GM23338 (cell line): ENCODE results near the gene CRLF3. TPM values are rescaled to one million over a fixed set of nuclear protein-coding genes. Genes with fewer than 3 reads are reported as not detected.
A peak's percentile ranks its signal among the peaks of the same experiment; 100 is the strongest.

ENCODE experiments used
- ATAC-seq: fragments of 200-7000 bp; cut with Tn5 transposase; 3 replicates; pipeline ENCODE4 v1.9.1; 2020
- DNase-seq: peaks from one replicate; pipeline ENCODE4 v3.0.0-alpha.2; 2015; ENCODE audit warnings: low spot score
- H2AFZ ChIP-seq: fragments of 200-600 bp; sonication (generic); 2 replicates; pipeline ENCODE4 v1.8.0; 2016; ENCODE audit warnings: antibody characterized with exemption, mild to moderate bottlenecking, moderate library complexity
- H3F3A ChIP-seq: fragments of 200-600 bp; sonication (generic); replicated peaks from 2 replicates; pipeline ENCODE4 v1.8.0; 2017; ENCODE audit warnings: antibody characterized with exemption, mixed run types, low read depth
- H3K27ac ChIP-seq: fragments of 200-600 bp; sonication (generic); 2 replicates; pipeline ENCODE4 v1.6.1; 2016; ENCODE audit warnings: low read depth
- H3K27me3 ChIP-seq: fragments of 200-600 bp; sonication (generic); 2 replicates; pipeline ENCODE4 v1.8.0; 2016; ENCODE audit warnings: mild to moderate bottlenecking, mixed run types, moderate library complexity; ENCODE audit not compliant: insufficient read depth
- H3K36me3 ChIP-seq: fragments of 200-600 bp; sonication (generic); 2 replicates; pipeline ENCODE4 v1.8.0; 2016; ENCODE audit warnings: mild to moderate bottlenecking; ENCODE audit not compliant: insufficient read depth
- H3K4me1 ChIP-seq: fragments of 200-600 bp; sonication (generic); 2 replicates; pipeline ENCODE4 v1.8.0; 2016; ENCODE audit warnings: mild to moderate bottlenecking, moderate library complexity; ENCODE audit not compliant: insufficient read depth
- H3K4me2 ChIP-seq: fragments of 200-600 bp; sonication (generic); 2 replicates; pipeline ENCODE4 v1.7.1; 2017; ENCODE audit warnings: mixed run types
- H3K4me3 ChIP-seq: fragments of 200-600 bp; sonication (generic); 2 replicates; pipeline ENCODE4 v1.6.1; 2016; ENCODE audit warnings: mixed run types
- H3K79me2 ChIP-seq: fragments of 200-600 bp; sonication (generic); replicated peaks from 2 replicates; pipeline ENCODE4 v1.8.0; 2017; ENCODE audit warnings: mild to moderate bottlenecking; ENCODE audit not compliant: insufficient read depth
- H3K9me2 ChIP-seq: fragments of 200-600 bp; sonication (generic); 2 replicates; pipeline ENCODE4 v1.8.0; 2017; ENCODE audit not compliant: insufficient read depth
- H4K20me1 ChIP-seq: fragments of 200-600 bp; sonication (generic); replicated peaks from 2 replicates; pipeline ENCODE4 v1.8.0; 2017; ENCODE audit warnings: mild to moderate bottlenecking; ENCODE audit not compliant: insufficient read depth
- H3K27ac Mint-ChIP-seq: 2 replicates; pipeline ENCODE4 v1.8.0; 2020; ENCODE audit warnings: inconsistent platforms, mild to moderate bottlenecking, moderate library complexity, mixed read lengths
- H3K27me3 Mint-ChIP-seq: 3 replicates; pipeline ENCODE4 v1.8.0; 2022; ENCODE audit warnings: low read depth, mild to moderate bottlenecking, moderate library complexity, mixed read lengths, inconsistent platforms; ENCODE audit not compliant: insufficient read depth, poor library complexity
- H3K36me3 Mint-ChIP-seq: 3 replicates; pipeline ENCODE4 v1.8.0; 2021; ENCODE audit warnings: low read depth, mild to moderate bottlenecking, inconsistent platforms, moderate library complexity, mixed read lengths
- H3K4me1 Mint-ChIP-seq: 3 replicates; pipeline ENCODE4 v1.8.0; 2020; ENCODE audit warnings: mild to moderate bottlenecking, inconsistent platforms, mixed read lengths
- H3K4me3 Mint-ChIP-seq: 3 replicates; pipeline ENCODE4 v1.8.0; 2021; ENCODE audit warnings: moderate library complexity, mild to moderate bottlenecking, inconsistent platforms, mixed read lengths
- H3K9me3 Mint-ChIP-seq: 3 replicates; pipeline ENCODE4 v1.8.0; 2020; ENCODE audit warnings: moderate library complexity, mild to moderate bottlenecking, inconsistent platforms, mixed read lengths
- EZH2phosphoT487 ChIP-seq: fragments of 200-600 bp; sonication (generic); IDR thresholded peaks from one replicate; pipeline ENCODE4 v1.8.1; 2018; ENCODE audit warnings: antibody characterized with exemption; ENCODE audit not compliant: unreplicated experiment
- JUNB ChIP-seq: IDR thresholded peaks from one replicate; pipeline ENCODE4 v1.6.1; 2016; ENCODE audit warnings: antibody characterized with exemption; ENCODE audit not compliant: unreplicated experiment
- ZNF114 ChIP-seq: fragments of 250-450 bp; sonication (Bioruptor Pico); IDR thresholded peaks from 2 replicates; pipeline ENCODE4 v1.5.0; 2020; ENCODE audit warnings: mild to moderate bottlenecking, moderate library complexity
- ZNF331 ChIP-seq: fragments of 250-450 bp; sonication (Bioruptor Pico); IDR thresholded peaks from 2 replicates; pipeline ENCODE4 v1.5.0; 2020; ENCODE audit warnings: low read depth, mild to moderate bottlenecking, moderate library complexity
- polyA plus RNA-seq: library from polyadenylated mRNA; unstranded; fragments of >200 nt; fragmentation: Nextera tagmentation; extraction: Ambion mirVana; gene quantifications from 2 replicates; pipeline ENCODE4 v1.2.1, GENCODE V29; 2016
- total RNA-seq: library from RNA; depleted of rRNA; stranded (reverse); fragments of >200 nt; shearing (Covaris generic); gene quantifications from 2 replicates; pipeline ENCODE4 v1.2.3, GENCODE V29; 2014
- TF ChIP-seq, protein P1 (sequence below): fragments of 250-450 bp; sonication (Bioruptor Pico); IDR thresholded peaks from 2 replicates; pipeline ENCODE4 v1.5.0; 2020; ENCODE audit warnings: mild to moderate bottlenecking, moderate library complexity
- TF ChIP-seq, protein P2 (sequence below), 2 experiments: fragments of 200-600 bp in 1 of 2; sonication (generic) in 1 of 2; conservative IDR thresholded peaks; 2 replicates each; pipeline versions ENCODE4 v1.5.1 to v1.6.1; 2016 to 2017; ENCODE audit warnings: antibody characterized with exemption in 2 of 2, low read depth in 2 of 2, mild to moderate bottlenecking in 2 of 2, moderate library complexity in 1 of 2

The CRLF3 gene
- total and polyA plus RNA-seq, 2 experiments from 2014 or later = 24.2 to 28.6 TPM

DNA sequence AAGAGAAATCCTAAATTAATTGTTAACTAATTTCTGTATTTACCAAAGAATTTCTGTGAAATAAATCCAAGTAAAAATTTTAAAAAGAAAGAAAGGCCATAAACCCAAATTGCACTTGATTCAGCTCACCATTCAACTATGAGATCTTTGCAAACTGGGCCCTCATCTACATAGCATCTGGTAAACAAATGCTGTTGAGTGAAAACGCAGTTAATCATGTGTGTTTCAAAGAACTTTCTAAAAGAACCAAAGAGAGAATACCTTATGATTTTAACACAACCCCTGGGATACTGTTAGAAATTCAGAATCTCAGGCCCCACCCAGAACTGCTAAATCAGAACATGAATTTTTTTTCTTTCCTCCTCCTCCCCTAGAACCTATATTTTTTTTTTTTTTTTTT is 16.6 kb downstream of the CRLF3 start (continued):
- TF ChIP-seq, protein P1, sequence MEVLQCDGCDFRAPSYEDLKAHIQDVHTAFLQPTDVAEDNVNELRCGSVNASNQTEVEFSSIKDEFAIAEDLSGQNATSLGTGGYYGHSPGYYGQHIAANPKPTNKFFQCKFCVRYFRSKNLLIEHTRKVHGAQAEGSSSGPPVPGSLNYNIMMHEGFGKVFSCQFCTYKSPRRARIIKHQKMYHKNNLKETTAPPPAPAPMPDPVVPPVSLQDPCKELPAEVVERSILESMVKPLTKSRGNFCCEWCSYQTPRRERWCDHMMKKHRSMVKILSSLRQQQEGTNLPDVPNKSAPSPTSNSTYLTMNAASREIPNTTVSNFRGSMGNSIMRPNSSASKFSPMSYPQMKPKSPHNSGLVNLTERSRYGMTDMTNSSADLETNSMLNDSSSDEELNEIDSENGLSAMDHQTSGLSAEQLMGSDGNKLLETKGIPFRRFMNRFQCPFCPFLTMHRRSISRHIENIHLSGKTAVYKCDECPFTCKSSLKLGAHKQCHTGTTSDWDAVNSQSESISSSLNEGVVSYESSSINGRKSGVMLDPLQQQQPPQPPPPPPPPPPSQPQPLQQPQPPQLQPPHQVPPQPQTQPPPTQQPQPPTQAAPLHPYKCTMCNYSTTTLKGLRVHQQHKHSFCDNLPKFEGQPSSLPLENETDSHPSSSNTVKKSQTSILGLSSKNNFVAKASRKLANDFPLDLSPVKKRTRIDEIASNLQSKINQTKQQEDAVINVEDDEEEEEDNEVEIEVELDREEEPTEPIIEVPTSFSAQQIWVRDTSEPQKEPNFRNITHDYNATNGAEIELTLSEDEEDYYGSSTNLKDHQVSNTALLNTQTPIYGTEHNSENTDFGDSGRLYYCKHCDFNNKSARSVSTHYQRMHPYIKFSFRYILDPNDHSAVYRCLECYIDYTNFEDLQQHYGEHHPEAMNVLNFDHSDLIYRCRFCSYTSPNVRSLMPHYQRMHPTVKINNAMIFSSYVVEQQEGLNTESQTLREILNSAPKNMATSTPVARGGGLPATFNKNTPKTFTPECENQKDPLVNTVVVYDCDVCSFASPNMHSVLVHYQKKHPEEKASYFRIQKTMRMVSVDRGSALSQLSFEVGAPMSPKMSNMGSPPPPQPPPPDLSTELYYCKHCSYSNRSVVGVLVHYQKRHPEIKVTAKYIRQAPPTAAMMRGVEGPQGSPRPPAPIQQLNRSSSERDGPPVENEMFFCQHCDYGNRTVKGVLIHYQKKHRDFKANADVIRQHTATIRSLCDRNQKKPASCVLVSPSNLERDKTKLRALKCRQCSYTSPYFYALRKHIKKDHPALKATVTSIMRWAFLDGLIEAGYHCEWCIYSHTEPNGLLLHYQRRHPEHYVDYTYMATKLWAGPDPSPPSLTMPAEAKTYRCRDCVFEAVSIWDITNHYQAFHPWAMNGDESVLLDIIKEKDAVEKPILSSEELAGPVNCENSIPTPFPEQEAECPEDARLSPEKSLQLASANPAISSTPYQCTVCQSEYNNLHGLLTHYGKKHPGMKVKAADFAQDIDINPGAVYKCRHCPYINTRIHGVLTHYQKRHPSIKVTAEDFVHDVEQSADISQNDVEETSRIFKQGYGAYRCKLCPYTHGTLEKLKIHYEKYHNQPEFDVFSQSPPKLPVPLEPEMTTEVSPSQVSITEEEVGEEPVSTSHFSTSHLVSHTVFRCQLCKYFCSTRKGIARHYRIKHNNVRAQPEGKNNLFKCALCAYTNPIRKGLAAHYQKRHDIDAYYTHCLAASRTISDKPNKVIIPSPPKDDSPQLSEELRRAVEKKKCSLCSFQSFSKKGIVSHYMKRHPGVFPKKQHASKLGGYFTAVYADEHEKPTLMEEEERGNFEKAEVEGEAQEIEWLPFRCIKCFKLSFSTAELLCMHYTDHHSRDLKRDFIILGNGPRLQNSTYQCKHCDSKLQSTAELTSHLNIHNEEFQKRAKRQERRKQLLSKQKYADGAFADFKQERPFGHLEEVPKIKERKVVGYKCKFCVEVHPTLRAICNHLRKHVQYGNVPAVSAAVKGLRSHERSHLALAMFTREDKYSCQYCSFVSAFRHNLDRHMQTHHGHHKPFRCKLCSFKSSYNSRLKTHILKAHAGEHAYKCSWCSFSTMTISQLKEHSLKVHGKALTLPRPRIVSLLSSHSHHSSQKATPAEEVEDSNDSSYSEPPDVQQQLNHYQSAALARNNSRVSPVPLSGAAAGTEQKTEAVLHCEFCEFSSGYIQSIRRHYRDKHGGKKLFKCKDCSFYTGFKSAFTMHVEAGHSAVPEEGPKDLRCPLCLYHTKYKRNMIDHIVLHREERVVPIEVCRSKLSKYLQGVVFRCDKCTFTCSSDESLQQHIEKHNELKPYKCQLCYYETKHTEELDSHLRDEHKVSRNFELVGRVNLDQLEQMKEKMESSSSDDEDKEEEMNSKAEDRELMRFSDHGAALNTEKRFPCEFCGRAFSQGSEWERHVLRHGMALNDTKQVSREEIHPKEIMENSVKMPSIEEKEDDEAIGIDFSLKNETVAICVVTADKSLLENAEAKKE (CRISPR knock-in tag) = no peak
- TF ChIP-seq ZNF114 (CRISPR knock-in tag) (no peak), ZNF331 (CRISPR knock-in tag) (no peak), EZH2phosphoT487 (no peak)

DNA sequence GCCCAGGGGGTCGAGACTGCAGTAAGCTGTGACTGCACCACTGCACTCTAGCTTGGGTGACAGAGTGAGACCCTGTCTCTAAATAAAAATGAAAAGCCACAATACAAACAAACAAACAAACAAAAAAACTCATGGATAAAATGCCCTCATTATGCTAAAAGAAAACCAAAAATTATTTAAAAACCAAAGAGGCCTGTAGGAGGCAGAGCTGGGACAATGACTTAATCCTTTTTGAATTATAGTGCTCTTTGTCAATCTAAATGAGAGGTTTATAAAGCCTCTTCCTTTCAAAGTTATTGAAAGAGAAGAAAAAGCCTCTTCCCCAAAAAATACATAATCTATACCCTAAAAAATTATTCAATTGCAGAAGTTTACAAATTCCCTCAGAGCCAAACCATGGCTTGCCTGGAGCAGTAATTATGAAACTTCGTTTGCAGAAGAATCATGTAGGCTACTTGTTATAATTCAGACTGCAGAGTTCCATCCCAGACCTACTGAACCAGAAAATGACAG is 18.5 kb downstream of the CRLF3 start:
- ATAC-seq = no peak
- TF ChIP-seq JUNB = no peak
- TF ChIP-seq, protein P2, sequence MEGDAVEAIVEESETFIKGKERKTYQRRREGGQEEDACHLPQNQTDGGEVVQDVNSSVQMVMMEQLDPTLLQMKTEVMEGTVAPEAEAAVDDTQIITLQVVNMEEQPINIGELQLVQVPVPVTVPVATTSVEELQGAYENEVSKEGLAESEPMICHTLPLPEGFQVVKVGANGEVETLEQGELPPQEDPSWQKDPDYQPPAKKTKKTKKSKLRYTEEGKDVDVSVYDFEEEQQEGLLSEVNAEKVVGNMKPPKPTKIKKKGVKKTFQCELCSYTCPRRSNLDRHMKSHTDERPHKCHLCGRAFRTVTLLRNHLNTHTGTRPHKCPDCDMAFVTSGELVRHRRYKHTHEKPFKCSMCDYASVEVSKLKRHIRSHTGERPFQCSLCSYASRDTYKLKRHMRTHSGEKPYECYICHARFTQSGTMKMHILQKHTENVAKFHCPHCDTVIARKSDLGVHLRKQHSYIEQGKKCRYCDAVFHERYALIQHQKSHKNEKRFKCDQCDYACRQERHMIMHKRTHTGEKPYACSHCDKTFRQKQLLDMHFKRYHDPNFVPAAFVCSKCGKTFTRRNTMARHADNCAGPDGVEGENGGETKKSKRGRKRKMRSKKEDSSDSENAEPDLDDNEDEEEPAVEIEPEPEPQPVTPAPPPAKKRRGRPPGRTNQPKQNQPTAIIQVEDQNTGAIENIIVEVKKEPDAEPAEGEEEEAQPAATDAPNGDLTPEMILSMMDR (conservative IDR thresholded peaks at IDR 0.05; ENCODE audit: low read depth in 2 of 2) = peak in 1 of 2 experiments; percentile 37; a peak in 2 of 4 replicates
- Mint-ChIP-seq H3K27me3 (no peaks in the 10 kb centered on the region), H3K27ac (peak overlapping the region; percentile 67; the same call in 1 of the 2 replicates), H3K4me3 (no peak overlapping the region), H3K9me3 (no peaks in the 10 kb centered on the region), H3K4me1 (peaks cover 18% of the 10 kb centered on the region), H3K36me3 (peaks cover 41% of the 10 kb centered on the region)
- Histone ChIP-seq H3K4me2 (no peak overlapping the region; the same call in 1 of the 2 replicates), H3F3A (0 out of 2 replicates have a peak, but pooled peaks cover 9% of the 10 kb centered on the region), H4K20me1 (peaks cover 26% of the 10 kb centered on the region), H3K36me3 (peaks cover 29% of the 10 kb centered on the region), H3K4me3 (no peak overlapping the region), H3K27me3 (no peaks in the 10 kb centered on the region), H3K79me2 (peaks cover 58% of the 10 kb centered on the region), H3K9me2 (no peaks in the 10 kb centered on the region), H3K4me1 (peaks cover 16% of the 10 kb centered on the region), H3K27ac (no peak overlapping the region), H2AFZ (no peak overlapping the region)
- DNase-seq = no peak
